Activated naive CD4-positive, alpha-beta T cell treated with anti-CD3 and anti-CD28 coated beads, Interleukin-2, amount 50 U/mL, for 16 hours (primary cell): ENCODE data around the gene HIVEP3.

Source experiments
- DNase-seq: peaks from one replicate; pipeline ENCODE4 v3.0.0-alpha.2; 2020

Gene HIVEP3

DNA sequence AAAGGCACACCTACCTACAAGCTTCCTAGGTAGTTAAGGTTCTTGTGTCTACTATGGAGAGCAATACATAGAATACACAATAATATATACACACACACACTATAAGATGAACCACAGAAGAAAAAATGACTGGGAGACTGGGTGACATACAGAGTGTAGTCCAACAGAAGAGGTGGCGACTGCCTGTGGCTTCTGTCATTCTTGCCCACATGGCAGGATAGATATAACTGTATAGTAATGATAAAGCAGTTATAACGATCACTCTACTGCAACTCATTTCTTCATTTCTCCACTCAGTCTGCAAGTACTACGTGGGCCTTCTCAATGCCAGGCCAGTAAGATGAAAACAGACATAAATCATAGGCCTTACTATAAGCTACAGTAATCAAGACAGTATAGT, 320.4 kb downstream of the HIVEP3 start:
- no peak for DNase-seq

- no peak for DNase-seq
Measured at GRCh38 chr1:41592451-41593125, 326.1 kb downstream of the HIVEP3 start.

- no peak for DNase-seq
Measured at GRCh38 chr1:41591891-41592290, 326.8 kb downstream of the HIVEP3 start.

DNA sequence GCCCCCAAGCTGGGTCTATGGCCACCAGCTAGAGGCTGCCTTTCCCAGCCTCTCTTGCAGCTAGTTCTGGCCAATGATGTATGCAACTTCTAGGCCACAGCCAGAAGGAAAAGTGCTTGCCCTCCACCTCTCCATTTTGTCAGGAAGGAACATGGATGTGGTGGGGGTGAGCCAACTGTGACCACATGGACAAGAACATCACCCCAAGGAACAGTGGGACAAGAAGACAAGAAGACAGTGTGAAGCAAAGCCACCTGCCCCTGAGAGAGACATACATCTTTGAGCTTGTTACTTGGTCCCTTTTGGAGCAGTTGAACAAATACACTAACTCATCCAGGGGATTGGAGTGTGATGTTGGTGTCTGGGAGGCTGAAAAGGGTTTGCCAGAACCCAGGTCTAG, 328.4 kb downstream of the HIVEP3 start:
- no peak for DNase-seq

DNA sequence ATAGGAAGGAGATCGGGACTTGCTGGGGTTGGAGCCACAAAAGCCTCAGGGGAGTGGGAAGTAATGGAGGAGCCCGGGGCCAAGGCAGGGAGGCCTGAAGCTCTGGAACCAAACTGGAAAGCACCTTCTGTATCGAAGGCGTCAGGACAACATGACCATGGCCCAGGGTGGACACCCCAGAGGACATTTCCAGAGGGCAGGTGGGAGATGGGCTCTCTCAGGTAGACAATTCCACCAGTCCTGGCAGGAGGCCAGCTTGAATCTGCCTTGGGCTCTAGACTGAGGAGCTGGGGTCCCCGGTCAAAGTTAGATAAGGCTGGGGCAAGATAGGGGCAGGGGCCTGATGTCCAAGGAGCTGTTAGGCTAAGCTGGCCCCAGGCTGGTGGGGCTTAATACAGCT, 329.3 kb downstream of the HIVEP3 start:
- no peak for DNase-seq

DNA sequence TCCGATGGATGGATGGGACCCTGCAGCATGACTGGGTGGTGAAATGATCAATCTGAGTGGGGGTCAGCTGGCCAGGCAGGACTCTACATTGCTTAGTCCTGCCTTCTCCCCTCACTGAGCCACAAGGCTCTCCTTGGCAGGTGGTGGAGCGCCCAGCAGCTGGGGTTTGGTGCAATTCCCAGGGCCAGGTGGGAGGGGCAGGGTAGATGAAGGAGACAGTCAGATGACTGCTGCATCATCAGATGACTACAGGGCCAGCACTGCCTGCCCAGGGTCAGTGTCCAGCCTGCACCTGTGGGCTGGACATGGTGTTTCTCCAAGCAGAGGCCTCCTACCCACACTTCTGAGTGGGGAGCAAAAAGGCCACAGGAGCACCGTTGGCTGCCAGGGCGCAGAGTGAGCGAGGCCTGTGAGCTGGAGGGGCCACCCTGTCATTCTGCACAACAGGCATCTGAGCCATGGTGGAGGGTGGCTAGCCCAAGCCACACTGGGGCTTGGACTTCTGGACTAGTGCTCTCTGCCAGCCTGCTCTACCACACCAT, 330.3 kb downstream of the HIVEP3 start:
- no peak for DNase-seq

GRCh38 chr1:41587791-41588190, 330.9 kb downstream of the HIVEP3 start:
- no peak for DNase-seq

DNA sequence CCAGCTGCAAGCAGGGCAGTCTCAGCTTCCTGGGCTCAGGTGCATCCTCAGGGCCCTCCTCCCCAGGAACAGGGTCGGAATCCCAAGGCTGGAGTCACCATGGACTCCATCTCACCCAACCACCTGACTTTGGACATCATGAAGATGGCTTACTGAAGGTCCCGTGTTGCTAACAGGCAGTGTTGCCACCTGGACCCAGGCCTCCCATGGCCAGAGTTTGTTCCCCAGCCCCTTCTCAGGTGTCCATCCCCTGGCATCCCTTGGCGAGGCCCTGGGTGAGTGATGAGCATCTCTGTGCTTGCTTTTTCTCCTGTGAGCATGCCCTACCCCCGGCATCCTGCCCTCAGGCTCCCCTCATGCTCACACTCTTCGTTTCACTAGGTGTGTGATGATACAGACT, 332.5 kb downstream of the HIVEP3 start:
- DNase-seq = no peak

GRCh38 chr1:41583658-41584547, 334.8 kb downstream of the HIVEP3 start:
- DNase-seq = no peak

- DNase-seq = no peak
Measured at GRCh38 chr1:41582851-41583657, 335.7 kb downstream of the HIVEP3 start.

DNA sequence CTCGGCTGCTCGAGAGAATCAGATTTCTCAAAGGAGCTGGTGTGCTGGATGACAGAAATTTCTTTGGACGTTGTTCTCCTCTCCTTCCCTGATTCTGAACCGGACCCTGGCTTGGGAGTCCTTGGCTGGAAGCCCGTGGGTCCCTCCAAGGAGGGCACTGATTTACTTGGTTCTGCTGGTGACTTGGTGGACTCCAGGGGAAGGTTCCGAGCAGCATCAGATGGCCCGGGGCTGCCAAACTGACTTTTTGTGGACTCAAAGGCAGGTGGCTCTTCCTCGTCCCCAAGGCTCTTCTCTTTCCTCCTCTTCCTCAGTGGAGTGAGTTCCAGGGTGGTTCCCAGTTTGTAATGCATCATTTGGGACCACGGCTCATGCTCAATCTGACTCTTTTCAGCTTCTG, 336.4 kb downstream of the HIVEP3 start:
- no peak for DNase-seq

- DNase-seq = no peak
Measured at GRCh38 chr1:41582004-41582325, 336.8 kb downstream of the HIVEP3 start.

- DNase-seq = no peak
Measured at GRCh38 chr1:41581216-41582003, 337.3 kb downstream of the HIVEP3 start.

- DNase-seq = no peak
Measured at GRCh38 chr1:41580520-41581172, 338.1 kb downstream of the HIVEP3 start.

GRCh38 chr1:41580021-41580420, 338.7 kb downstream of the HIVEP3 start:
- DNase-seq = no peak

GRCh38 chr1:41578712-41579335, 339.9 kb downstream of the HIVEP3 start:
- DNase-seq = no peak

- DNase-seq = no peak
Measured at GRCh38 chr1:41576620-41577019, 342.1 kb downstream of the HIVEP3 start.

DNA sequence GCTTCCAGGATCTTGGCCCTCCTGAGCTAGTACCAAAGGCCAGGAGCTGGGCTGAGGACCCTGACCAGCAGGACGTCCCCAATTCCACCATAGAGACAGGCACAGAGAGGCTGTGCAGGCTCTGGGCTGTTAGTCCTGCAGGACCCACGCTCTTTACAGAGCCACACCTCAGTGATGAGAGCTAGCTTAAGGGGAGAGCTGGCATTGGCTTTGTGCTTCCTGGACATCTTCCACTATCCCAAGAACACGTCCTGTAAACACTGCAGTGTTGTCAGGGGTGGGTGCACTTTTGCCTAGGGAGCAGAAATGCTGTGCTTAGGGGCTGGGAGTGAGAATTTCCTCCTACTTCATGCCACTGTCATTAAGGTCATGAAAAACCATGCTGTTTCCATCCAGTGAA, 342.5 kb downstream of the HIVEP3 start:
- no peak for DNase-seq

DNA sequence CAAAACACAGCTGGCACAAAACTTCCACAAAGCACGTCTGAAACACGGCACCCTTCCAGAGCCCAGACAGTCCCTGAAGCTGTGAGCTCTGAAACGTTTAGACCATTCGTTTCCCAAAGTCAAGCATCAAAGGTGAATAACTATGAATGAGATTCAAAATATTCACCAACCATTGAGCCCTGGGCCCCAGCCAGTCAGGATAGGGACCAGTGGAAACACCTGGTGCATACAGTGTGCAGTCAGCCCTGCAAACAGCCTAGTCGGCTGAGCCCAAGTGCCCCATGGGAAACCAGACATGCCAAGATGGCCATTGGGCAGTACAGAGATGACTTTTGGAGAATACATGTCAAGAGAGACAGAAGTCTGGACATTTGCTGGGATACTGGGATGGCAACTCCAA, 343.9 kb downstream of the HIVEP3 start:
- no peak for DNase-seq

DNA sequence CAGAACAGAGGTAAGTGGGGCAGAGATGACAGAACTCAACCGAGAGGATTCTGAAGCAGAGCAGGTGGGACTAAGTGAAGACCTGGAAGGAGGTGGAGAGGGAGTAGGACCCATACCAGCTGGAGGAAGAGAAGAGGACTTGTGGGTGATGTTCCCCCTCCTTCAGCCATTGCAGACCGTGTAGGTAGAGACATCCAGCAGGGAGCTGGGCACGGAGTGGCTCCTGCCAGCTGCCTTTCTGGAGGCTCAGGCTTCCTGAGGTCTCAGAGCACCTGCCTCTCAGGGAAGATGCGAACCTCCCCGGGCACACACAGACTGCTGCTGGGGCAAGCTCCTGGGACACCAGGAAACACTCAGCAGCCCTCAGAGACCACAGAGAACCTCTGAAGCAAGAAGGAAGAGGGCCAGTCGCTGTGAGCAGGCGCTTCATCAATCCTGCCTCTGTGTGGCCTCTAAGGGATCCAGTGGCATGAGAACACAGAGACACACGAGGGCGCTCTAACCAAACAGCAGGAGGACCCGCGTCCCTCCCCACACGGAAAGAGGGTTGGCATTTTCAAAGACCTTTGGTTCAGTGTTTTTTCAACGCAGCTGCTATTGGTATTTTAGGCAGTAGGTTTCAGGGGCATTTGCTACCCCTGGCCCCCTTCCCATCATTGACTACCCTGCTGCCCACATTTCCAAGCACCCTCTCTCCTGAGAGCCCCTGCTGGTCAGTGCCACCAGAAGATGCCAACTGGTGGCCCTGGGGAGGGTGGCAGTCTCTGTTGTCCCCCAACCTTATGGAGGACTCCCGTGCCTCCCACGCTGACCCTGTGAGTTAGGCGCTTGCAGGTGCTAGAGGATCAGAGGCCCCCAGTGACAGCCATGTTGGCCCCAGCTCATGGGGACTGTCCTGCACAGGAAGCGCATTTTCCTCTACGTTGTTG, 344.7 kb downstream of the HIVEP3 start:
- DNase-seq = peak; percentile 80
